Duodenal mucosa (tissue), 2 donors: ENCODE data around the gene ANTXRL.
"Not testable (repeated sequence)": the region's sequence is repeated elsewhere in the genome, so short reads cannot be mapped to it uniquely, and the experiment has no call there.

Experiments used
- H3K27ac ChIP-seq: one replicate; pipeline ENCODE4 v1.7.0; 2013; ENCODE audit warnings: low read depth, low read length
- H3K27me3 ChIP-seq, 2 donors: one replicate each; pipeline ENCODE4 v1.7.0; 2013; ENCODE audit warnings: low read length in 2 of 2, control low read depth in 1 of 2; ENCODE audit not compliant: insufficient read depth in 2 of 2, control insufficient read depth in 1 of 2
- H3K36me3 ChIP-seq, 2 donors: one replicate each; pipeline ENCODE4 v1.7.0; 2013; ENCODE audit warnings: low read length in 2 of 2, control low read depth in 1 of 2; ENCODE audit not compliant: insufficient read depth in 2 of 2, control insufficient read depth in 1 of 2
- H3K4me1 ChIP-seq, 2 donors: one replicate each; pipeline ENCODE4 v1.7.0; 2013; ENCODE audit warnings: low read length in 2 of 2, control low read depth in 1 of 2; ENCODE audit not compliant: insufficient read depth in 2 of 2, control insufficient read depth in 1 of 2
- H3K4me3 ChIP-seq, 2 donors: one replicate each; pipeline ENCODE4 v1.7.0; 2013; ENCODE audit warnings: low read length in 2 of 2, low read depth in 1 of 2
- H3K9ac ChIP-seq, 2 donors: one replicate each; pipeline ENCODE4 v1.7.0; 2013; ENCODE audit warnings: low read length in 2 of 2, low read depth in 1 of 2
- H3K9me3 ChIP-seq, 2 donors: one replicate each; pipeline ENCODE4 v1.7.0; 2013; ENCODE audit warnings: low read length in 2 of 2, control low read depth in 1 of 2; ENCODE audit not compliant: control insufficient read depth in 1 of 2

ANTXRL gene

DNA sequence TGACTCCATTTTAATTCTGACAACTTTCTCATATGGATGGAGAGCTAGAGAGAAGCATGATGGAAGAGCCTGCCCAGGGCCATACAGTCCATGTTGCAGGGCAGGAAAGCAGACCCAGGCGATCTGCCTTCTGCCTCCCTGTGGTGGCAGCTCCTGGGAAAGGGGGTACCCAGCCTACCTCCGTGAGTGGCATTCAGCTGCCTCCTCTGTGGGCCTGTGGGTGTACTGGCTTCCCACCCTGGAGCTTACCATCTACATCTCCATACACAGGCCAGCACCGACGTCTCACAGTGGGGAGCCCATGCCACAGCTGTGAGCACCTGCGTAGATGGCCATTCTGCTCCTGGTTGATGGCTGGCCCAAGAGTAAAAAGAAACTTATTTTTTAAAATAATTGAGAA lies 17.9 kb downstream of the ANTXRL start:
- H3K27me3 ChIP-seq, H3K4me3 ChIP-seq, H3K27ac ChIP-seq, H3K9ac ChIP-seq, H3K9me3 ChIP-seq, H3K36me3 ChIP-seq, H3K4me1 ChIP-seq: not testable (repeated sequence)

DNA sequence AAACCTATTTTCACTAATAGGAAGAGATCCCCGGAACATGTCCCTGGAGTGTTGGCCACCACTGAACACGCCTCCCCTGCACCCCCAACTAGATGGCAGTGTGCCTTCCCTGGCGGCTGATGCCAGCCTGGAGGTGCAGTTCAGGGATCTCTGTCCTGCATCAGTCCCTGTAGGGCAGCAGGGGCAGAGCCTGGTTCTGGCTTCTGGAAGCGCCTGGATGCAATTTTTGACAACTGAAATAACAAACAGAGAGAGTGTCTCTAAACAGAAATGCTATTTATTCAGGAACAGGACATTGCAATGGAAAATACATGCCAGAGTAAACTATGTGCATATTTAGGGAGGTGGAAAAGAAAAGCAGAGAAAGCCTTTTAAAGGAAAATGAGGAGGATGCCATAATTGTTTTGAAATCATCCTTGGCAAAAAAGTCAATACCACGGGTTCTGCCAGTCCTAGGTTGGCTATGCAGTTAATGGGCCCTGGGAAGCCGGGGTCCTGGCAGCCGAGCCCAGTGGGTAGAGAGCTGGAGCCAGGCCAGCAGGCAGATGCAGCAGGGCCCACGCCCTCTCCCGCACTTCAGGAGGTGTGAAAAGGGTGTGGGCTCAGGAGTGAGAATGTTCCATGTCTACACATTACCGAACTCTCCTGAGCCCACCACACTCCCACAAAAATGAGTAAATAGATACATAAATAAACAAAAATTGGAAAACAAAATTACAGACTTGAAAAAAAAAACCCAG lies 18.5 kb downstream of the ANTXRL start:
- Histone ChIP-seq H3K36me3 (no peaks in the 10 kb centered on the region), H3K27ac (no peak overlapping the region), H3K27me3 (peaks cover 0 to 8% of the 10 kb centered on the region in 2 donors), H3K9me3 (no peaks in the 10 kb centered on the region), H3K4me3 (no peak overlapping the region), H3K9ac (no peak overlapping the region), H3K4me1 (no peaks in the 10 kb centered on the region)

DNA sequence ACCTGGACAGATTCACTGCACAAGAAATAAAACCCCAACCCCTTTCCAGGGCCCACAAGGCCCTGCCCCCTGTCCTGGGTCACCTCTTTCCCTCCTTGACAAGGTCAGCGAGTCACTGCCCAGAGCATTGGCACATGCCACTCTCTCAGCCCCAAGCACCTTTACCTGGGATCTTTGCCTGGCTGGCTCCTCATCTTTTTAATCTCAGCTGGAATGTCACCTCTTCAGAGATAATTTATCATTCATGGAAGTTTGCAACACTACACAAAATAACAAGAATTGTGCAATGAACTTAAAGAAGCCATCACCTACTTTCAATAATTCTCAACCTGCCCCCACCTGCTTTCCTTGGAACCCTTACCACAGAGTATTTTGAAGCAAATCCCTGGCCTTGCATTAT lies 19.2 kb downstream of the ANTXRL start:
- no peak overlapping the region for H3K9ac ChIP-seq
- H3K4me1 ChIP-seq = no peaks in the 10 kb centered on the region
- H3K4me3 ChIP-seq = no peak overlapping the region
- no peaks in the 10 kb centered on the region for H3K36me3 ChIP-seq
- no peaks in the 10 kb centered on the region for H3K9me3 ChIP-seq
- H3K27ac ChIP-seq = no peak overlapping the region
- peaks cover 0 to 14% of the 10 kb centered on the region in 2 donors for H3K27me3 ChIP-seq

DNA sequence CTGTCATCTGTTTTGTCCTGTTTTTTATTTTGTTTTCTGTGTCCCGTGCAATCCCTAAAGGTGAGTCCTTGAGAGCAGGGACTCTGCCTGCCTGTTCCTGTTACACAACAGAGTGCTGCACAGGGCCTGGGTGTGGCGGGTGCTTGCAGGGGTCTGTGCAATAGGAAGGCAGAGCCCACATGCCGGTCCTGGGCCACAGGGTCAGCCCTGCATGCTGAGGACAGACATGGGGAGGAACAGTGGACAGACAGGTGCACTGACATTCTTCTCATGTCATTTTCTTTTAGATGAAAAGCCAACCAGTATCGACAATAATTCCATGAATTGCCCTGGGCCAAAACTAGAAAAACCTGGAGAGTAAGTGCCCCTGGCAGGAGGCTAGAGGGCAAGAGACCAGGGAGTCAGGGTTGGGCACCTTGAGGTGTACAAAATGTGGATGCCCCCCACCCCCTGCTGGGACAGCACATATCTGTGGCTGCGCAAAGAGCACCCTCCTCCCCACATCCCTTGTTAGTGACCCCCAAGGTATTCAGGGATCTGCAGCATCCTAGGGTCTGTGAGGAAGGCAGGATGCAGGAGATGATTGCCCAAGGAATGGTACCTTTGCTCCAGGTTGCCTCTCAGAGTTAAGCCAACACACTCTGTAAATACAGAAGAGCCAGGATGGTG lies 19.9 kb downstream of the ANTXRL start:
- Histone ChIP-seq H3K27ac (no peak overlapping the region), H3K9me3 (no peaks in the 10 kb centered on the region), H3K27me3 (peaks cover 0 to 15% of the 10 kb centered on the region in 2 donors), H3K4me1 (no peaks in the 10 kb centered on the region), H3K9ac (no peak overlapping the region), H3K36me3 (no peaks in the 10 kb centered on the region), H3K4me3 (no peak overlapping the region)

DNA sequence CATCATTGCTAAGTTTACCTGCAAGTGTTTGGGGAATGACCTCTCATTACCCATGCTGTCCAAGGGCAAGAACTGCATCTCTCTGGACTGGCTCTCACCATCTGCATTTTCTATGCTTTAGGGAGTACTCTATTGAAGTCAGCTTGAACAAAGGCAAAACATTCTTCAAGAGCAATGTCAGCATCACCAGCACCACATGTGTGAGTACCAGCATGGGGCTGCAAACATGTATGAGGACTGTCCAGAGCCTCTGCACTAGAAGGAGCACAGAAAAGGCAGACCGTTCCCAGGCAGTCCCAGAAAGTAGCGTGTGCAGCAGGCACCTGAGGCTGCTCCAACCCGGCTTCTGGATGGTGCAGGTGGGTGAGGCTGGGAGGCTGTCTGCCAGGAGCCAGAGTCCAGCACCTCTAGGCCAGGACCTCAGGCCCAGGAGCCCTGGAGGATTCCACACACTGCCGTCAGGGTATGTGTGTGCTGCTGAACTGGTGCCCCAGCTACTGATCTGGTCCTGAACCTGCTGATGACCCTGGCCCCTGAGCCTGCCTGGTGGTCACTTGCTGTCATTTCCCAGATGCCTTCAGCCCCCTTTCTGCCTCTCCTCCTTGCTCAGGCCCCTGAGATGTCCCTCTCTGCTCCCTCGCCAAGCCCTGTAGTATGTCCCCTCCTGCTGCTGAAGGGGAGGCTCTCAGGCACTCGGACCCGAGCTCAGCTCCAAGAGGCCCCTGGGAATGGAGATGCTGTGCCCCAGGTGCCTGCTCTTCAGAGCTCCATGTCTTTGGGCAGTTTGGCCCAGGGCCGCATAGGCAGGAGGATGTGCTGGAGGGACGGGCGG lies 20.7 kb downstream of the ANTXRL start:
- H3K27me3 ChIP-seq = peaks cover 0 to 15% of the 10 kb centered on the region in 2 donors
- H3K36me3 ChIP-seq = no peaks in the 10 kb centered on the region
- H3K4me3 ChIP-seq = no peak overlapping the region
- no peak overlapping the region for H3K27ac ChIP-seq
- H3K9me3 ChIP-seq = no peaks in the 10 kb centered on the region
- H3K9ac ChIP-seq = no peak overlapping the region
- H3K4me1 ChIP-seq = no peaks in the 10 kb centered on the region

DNA sequence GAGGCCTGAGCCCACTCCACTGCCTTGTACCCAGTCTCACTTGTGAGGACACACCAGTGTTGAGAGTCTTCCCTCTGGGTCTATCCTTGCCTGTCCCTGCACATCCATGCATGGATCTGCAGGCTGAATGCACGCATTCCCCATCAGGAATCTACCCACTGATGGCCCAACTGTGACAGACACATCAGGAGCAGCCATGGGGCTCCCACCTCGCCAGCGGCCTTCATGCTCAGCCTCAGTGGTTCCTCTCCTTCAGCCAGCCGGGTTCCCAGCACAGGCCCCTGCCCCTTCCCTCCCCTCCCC lies 21.3 kb downstream of the ANTXRL start:
- no peak overlapping the region for H3K9ac ChIP-seq

DNA sequence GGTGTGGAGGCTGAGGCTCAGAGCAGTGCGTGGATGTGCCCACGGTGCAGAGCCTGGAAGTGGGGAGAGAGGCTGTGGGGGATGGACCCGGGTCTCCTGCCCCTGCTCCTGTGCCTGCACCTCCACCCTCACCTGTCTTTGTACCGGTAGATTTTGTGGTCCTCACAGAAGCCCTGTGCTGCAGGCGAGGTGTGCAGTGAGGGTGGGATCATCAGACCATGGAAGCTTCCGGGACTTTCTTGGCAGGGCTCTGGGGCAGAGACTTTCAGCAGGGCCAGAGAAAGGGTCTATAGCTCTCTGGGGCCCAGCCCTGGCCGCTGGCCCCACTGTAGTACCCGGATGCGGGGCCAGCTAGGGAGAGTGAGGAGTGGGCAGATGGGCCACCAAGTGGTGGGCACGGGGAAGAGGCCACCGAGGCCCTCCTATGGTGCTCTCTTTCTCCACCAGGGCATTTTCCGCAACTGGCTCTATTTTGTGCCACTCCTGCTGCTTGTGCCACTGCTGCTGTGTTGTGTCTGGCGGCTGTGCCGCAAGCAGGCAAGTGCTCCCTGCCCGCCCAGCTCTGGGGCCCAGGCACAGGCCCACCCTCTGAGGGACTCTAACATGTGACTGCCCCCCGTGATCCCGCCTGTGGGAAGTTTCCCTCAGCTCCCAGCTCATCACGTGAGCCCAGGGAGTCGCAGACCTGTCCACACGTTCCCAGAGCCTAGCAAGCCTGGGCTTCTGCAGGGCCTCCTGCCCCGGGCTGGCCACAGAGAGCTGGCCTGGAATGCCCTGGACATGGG lies 22.1 kb downstream of the ANTXRL start:
- Histone ChIP-seq H3K4me3 (no peak overlapping the region), H3K9me3 (no peaks in the 10 kb centered on the region), H3K27me3 (peaks cover 0 to 15% of the 10 kb centered on the region in 2 donors), H3K36me3 (no peaks in the 10 kb centered on the region), H3K9ac (no peak overlapping the region), H3K4me1 (no peaks in the 10 kb centered on the region), H3K27ac (no peak overlapping the region)

More for the DNA sequence above, 21.3 kb downstream of the ANTXRL start:
- peaks cover 0 to 15% of the 10 kb centered on the region in 2 donors for H3K27me3 ChIP-seq
- no peaks in the 10 kb centered on the region for H3K9me3 ChIP-seq
- no peak overlapping the region for H3K27ac ChIP-seq
- no peaks in the 10 kb centered on the region for H3K4me1 ChIP-seq
- no peaks in the 10 kb centered on the region for H3K36me3 ChIP-seq
- no peak overlapping the region for H3K4me3 ChIP-seq

DNA sequence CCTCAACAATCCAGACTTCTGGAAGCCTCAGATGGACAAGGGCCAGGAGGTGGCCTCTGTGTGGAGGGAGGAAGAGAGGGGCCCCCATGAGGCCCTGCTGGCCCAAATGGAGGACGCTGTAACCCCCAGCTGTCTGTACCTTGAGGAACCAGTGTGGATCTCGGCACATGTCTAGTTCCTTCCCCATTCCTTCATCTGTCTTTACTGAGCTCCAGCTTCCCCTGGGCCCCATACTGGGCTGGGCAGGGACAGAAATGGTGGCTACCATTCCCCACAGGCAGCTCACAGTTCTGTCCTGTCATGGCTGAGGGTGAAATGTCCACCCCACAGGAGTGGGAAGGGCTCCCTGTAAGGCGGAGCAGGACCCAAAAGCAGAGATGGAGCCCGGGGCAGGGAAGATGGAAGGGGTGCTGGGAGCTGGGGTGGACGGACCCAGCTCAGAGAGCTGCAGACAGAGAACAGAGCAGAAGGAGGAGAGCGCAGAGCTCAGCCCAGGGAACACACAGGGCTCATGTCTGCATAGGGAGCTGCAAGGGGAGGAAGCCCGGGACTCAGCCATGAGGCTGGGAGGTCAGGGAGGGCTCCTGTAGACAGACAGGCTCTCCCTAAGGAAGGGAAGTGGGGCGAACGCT lies 22.8 kb downstream of the ANTXRL start:
- Histone ChIP-seq H3K9ac (no peak overlapping the region), H3K4me3 (no peak overlapping the region), H3K36me3 (no peaks in the 10 kb centered on the region), H3K27ac (no peak overlapping the region), H3K4me1 (no peaks in the 10 kb centered on the region), H3K9me3 (no peaks in the 10 kb centered on the region), H3K27me3 (peaks cover 0 to 15% of the 10 kb centered on the region in 2 donors)

DNA sequence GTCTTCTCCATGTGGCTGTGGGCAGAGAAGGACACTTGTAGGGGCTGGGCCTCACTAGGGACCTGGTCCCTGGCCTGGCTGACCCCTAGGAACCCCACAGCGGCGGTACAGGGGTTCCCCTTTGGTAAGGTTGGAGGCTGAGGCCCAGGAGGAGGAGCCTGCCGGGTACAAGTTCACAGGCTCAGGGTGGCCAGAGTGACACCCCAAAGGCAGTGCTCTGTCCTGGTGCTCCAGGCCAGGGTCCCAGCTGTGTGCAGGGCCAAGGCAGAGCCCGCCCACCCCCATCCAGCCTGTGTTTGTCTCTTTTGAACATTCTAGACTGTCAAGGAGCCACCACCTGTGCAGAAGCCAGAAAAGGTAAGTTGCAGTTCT lies 23.3 kb downstream of the ANTXRL start:
- H3K4me1 ChIP-seq = no peaks in the 10 kb centered on the region
- H3K27me3 ChIP-seq = peaks cover 0 to 15% of the 10 kb centered on the region in 2 donors
- H3K27ac ChIP-seq = no peak overlapping the region

More for the DNA sequence above, 23.3 kb downstream of the ANTXRL start:
- Histone ChIP-seq H3K9ac (no peak overlapping the region), H3K4me3 (no peak overlapping the region), H3K36me3 (no peaks in the 10 kb centered on the region), H3K9me3 (no peaks in the 10 kb centered on the region)
